HL-60 (cell line): ENCODE results near the gene SHC1.

ENCODE experiments used
- DNase-seq, 2 experiments: peaks; one replicate each; pipeline ENCODE4 v3.0.0-alpha.2; 2010 to 2020; ENCODE audit warnings: low read depth in 1 of 2, low spot score in 1 of 2
- H3K27ac ChIP-seq: fragments of 250-450 bp; sonication (Bioruptor Pico); replicated peaks from 2 replicates; pipeline ENCODE4 v1.5.1; 2020; ENCODE audit warnings: mild to moderate bottlenecking, moderate library complexity
- H3K27me3 ChIP-seq: fragments of 250-450 bp; sonication (Bioruptor Pico); 2 replicates; pipeline ENCODE4 v1.5.1; 2021; ENCODE audit warnings: mild to moderate bottlenecking, moderate library complexity; ENCODE audit not compliant: insufficient read depth, poor library complexity, severe bottlenecking
- H3K4me3 ChIP-seq: replicated peaks from 2 replicates; pipeline ENCODE4 v1.5.1; 2011; ENCODE audit warnings: mild to moderate bottlenecking, control low read depth, low read length; ENCODE audit not compliant: insufficient read depth
- GABPA ChIP-seq: IDR thresholded peaks from 2 replicates; pipeline ENCODE4 v1.6.1; 2012; ENCODE audit warnings: low read depth
- POLR2AphosphoS5 ChIP-seq: IDR thresholded peaks from 2 replicates; pipeline ENCODE4 v1.6.1; 2012; ENCODE audit warnings: low read depth
- REST ChIP-seq: IDR thresholded peaks from 2 replicates; pipeline ENCODE4 v1.6.1; 2012; ENCODE audit warnings: low read depth; ENCODE audit not compliant: insufficient replicate concordance
- SPI1 ChIP-seq: IDR thresholded peaks from 2 replicates; pipeline ENCODE4 v1.6.1; 2012; ENCODE audit warnings: low read depth, mild to moderate bottlenecking, borderline replicate concordance
- TF ChIP-seq, protein P1 (sequence below): IDR thresholded peaks from one replicate; pipeline ENCODE4 v1.5.1; 2011; ENCODE audit warnings: low read length, control low read depth, inconsistent platforms; ENCODE audit not compliant: insufficient read depth

The SHC1 gene

GRCh38 chr1:155014709-155015508, 44.4 kb upstream of the SHC1 start:
- TF ChIP-seq GABPA = no peak
- TF ChIP-seq REST = no peak
- TF ChIP-seq, protein P1, sequence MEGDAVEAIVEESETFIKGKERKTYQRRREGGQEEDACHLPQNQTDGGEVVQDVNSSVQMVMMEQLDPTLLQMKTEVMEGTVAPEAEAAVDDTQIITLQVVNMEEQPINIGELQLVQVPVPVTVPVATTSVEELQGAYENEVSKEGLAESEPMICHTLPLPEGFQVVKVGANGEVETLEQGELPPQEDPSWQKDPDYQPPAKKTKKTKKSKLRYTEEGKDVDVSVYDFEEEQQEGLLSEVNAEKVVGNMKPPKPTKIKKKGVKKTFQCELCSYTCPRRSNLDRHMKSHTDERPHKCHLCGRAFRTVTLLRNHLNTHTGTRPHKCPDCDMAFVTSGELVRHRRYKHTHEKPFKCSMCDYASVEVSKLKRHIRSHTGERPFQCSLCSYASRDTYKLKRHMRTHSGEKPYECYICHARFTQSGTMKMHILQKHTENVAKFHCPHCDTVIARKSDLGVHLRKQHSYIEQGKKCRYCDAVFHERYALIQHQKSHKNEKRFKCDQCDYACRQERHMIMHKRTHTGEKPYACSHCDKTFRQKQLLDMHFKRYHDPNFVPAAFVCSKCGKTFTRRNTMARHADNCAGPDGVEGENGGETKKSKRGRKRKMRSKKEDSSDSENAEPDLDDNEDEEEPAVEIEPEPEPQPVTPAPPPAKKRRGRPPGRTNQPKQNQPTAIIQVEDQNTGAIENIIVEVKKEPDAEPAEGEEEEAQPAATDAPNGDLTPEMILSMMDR = no peak
- TF ChIP-seq POLR2AphosphoS5 = no peak; the same call in 1 of the 2 replicates
- TF ChIP-seq SPI1 = no peak
- peak in 1 of 2 experiments; percentile 39 for DNase-seq
- Histone ChIP-seq H3K4me3 (no peak overlapping the region), H3K27ac (no peak overlapping the region), H3K27me3 (no peaks in the 10 kb centered on the region)

- Histone ChIP-seq H3K27ac (no peak overlapping the region; the same call in 1 of the 2 replicates), H3K4me3 (no peak overlapping the region), H3K27me3 (no peaks in the 10 kb centered on the region)
- TF ChIP-seq GABPA = no peak
- TF ChIP-seq, protein P1 = no peak
- DNase-seq = peak in 1 of 2 experiments; percentile 50
Observed at GRCh38 chr1:155013632-155014031, 43.1 kb upstream of the SHC1 start.

DNA sequence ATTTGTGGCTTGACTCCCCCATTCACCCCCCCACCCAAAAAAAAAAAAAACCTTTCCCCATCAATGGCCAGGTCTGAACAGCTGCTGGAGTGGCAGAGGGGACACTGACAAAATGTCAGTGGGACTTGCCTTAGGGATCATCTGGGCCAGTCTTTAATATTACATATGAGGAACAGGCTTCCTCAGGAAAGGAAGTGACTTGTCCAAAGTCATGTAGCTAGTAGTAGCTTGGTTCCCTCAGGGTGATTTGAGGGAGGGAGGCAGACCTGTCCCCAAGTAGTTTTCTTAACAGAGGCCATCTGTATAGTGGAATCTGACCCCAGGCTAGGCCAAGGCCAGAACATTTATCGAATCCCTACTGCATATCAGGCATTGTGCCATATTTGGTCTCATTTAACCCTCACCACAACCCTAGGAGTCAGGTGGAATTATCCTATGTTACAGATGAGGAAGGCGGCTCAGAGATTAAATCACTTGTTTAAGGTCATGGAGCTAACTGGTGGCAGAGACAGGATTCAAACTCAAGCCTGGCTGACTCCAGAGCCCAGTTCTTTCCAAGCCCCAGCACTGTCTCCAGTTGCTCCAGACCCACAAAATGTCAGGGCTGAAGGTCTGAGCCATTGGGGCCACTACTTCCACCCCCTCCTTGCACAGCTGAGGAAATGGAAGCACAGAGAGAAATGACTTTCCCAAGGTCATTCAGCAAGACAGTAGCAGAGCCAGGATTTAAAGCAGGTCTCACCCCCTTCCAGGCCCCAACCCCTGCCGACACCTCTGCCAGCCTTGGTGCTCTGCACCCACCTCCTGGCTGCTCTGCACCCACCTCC, 42.4 kb upstream of the SHC1 start:
- DNase-seq = peak in 1 of 2 experiments; percentile 36
- H3K4me3 ChIP-seq = no peak overlapping the region
- TF ChIP-seq GABPA (no peak), SPI1 (peak; percentile 79)
- H3K27me3 ChIP-seq = no peaks in the 10 kb centered on the region
- peak overlapping the region; percentile 94 for H3K27ac ChIP-seq

GRCh38 chr1:155012026-155012546, 41.5 kb upstream of the SHC1 start:
- Histone ChIP-seq H3K27ac (peak overlapping the region; percentile 94), H3K27me3 (no peaks in the 10 kb centered on the region), H3K4me3 (no peak overlapping the region)
- TF ChIP-seq REST (no peak), SPI1 (no peak), POLR2AphosphoS5 (no peak), GABPA (no peak)
- TF ChIP-seq, protein P1 = no peak
- peak; percentile 71 to 79 for DNase-seq
